ENCODE measurements around the gene CCNL1.
A peak's percentile ranks its signal among the peaks of the same experiment; 100 is the strongest.

The CCNL1 gene

DNA sequence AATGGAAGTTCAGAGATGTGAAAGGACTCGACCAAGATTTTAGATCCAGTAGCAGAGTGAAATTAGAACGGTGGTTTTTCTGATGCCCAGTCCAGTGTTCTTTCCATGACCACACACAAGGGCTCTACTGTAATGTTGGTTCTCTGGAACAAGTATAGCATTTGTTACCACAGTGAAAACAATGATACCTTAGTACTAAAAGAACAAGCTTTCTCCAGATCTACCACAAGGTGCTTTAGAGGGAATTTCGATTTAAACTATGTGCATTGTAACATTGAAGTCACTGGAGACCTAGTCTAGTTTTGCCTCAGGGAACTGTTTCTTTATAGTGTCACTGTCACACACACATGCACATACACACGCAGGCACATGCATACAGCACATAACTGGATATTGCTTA is 12.8 kb upstream of the CCNL1 start:
- TF ChIP-seq CTCF (conservative IDR thresholded peaks at IDR 0.05; ENCODE audit: low read depth, low read length) = no peak
- H3K9ac ChIP-seq = no peak overlapping the region
- H2AFZ ChIP-seq (ENCODE audit: low read depth) = no peak overlapping the region
- no peaks in the 10 kb centered on the region for H3K36me3 ChIP-seq (ENCODE audit: insufficient read depth)
- peaks cover 37% of the 10 kb centered on the region for H3K4me1 ChIP-seq (ENCODE audit: low read depth, poor library complexity, severe bottlenecking)
- no peak overlapping the region for H3K4me3 ChIP-seq (IDR thresholded peaks at IDR 0.05; ENCODE audit: insufficient read depth, low read depth, low read length)
- H3K27ac ChIP-seq = no peak overlapping the region
- no peaks in the 10 kb centered on the region for H4K20me1 ChIP-seq (ENCODE audit: insufficient read depth)
- H3K79me2 ChIP-seq (ENCODE audit: insufficient read depth, low read depth) = peaks cover 10% of the 10 kb centered on the region; the same call in 1 of the 2 replicates
- H3K4me2 ChIP-seq = no peak overlapping the region
- no peaks in the 10 kb centered on the region for H3K27me3 ChIP-seq (ENCODE audit: insufficient read depth, low read depth)

DNA sequence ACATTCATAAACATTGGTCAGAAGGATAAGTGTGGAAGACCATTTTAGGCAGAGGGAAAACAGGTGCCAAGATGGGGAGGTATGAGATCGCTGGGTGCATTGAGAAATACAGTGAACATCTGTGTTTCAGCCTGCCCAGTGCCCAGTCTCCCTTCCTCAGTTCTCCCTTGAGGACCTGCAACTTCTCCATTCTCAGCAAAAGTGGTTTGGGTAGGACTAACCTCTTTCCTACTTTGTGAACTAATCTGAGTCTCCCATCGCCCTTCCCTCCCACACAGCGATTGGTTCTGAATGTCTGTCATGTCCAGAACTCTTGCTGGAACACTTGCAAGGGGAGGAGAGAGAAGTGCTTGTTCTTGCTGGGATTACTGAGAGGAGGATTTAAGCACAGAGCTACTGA is 10.9 kb upstream of the CCNL1 start:
- no peaks in the 10 kb centered on the region for H3K36me3 ChIP-seq (ENCODE audit: insufficient read depth)
- H3K27me3 ChIP-seq (ENCODE audit: insufficient read depth, low read depth) = no peaks in the 10 kb centered on the region
- H3K4me2 ChIP-seq = no peak overlapping the region
- no peaks in the 10 kb centered on the region for H4K20me1 ChIP-seq (ENCODE audit: insufficient read depth)
- H2AFZ ChIP-seq (ENCODE audit: low read depth) = no peak overlapping the region
- H3K79me2 ChIP-seq (ENCODE audit: insufficient read depth, low read depth) = peaks cover 1% of the 10 kb centered on the region; the same call in 1 of the 2 replicates
- peaks cover 39% of the 10 kb centered on the region for H3K4me1 ChIP-seq (ENCODE audit: low read depth, poor library complexity, severe bottlenecking)
- no peak overlapping the region for H3K4me3 ChIP-seq (IDR thresholded peaks at IDR 0.05; ENCODE audit: insufficient read depth, low read depth, low read length)
- H3K27ac ChIP-seq = no peak overlapping the region
- H3K9ac ChIP-seq = no peak overlapping the region
- no peak for TF ChIP-seq CTCF (conservative IDR thresholded peaks at IDR 0.05; ENCODE audit: low read depth, low read length)

GRCh38 chr3:157167371-157168042 is 7.6 kb upstream of the CCNL1 start:
- no peak overlapping the region for H3K9ac ChIP-seq
- H3K4me3 ChIP-seq (IDR thresholded peaks at IDR 0.05; ENCODE audit: insufficient read depth, low read depth, low read length) = no peak overlapping the region
- H3K4me2 ChIP-seq = no peak overlapping the region
- no peaks in the 10 kb centered on the region for H4K20me1 ChIP-seq (ENCODE audit: insufficient read depth)
- no peaks in the 10 kb centered on the region for H3K27me3 ChIP-seq (ENCODE audit: insufficient read depth, low read depth)
- H2AFZ ChIP-seq (ENCODE audit: low read depth) = no peak overlapping the region
- H3K79me2 ChIP-seq (ENCODE audit: insufficient read depth, low read depth) = no peaks in the 10 kb centered on the region
- H3K27ac ChIP-seq = no peak overlapping the region
- H3K4me1 ChIP-seq (ENCODE audit: low read depth, poor library complexity, severe bottlenecking) = peaks cover 42% of the 10 kb centered on the region
- H3K36me3 ChIP-seq (ENCODE audit: insufficient read depth) = no peaks in the 10 kb centered on the region
- TF ChIP-seq CTCF (conservative IDR thresholded peaks at IDR 0.05; ENCODE audit: low read depth, low read length) = no peak

- no peak overlapping the region for H2AFZ ChIP-seq (ENCODE audit: low read depth)
- no peak overlapping the region for H3K27ac ChIP-seq
- no peak for TF ChIP-seq CTCF (conservative IDR thresholded peaks at IDR 0.05; ENCODE audit: low read depth, low read length)
- H3K27me3 ChIP-seq (ENCODE audit: insufficient read depth, low read depth) = no peaks in the 10 kb centered on the region
- H3K4me1 ChIP-seq (ENCODE audit: low read depth, poor library complexity, severe bottlenecking) = peaks cover 52% of the 10 kb centered on the region
- H3K79me2 ChIP-seq (ENCODE audit: insufficient read depth, low read depth) = peaks cover 9% of the 10 kb centered on the region; the same call in 1 of the 2 replicates
- H3K4me3 ChIP-seq (IDR thresholded peaks at IDR 0.05; ENCODE audit: insufficient read depth, low read depth, low read length) = no peak overlapping the region
- no peaks in the 10 kb centered on the region for H3K36me3 ChIP-seq (ENCODE audit: insufficient read depth)
- H4K20me1 ChIP-seq (ENCODE audit: insufficient read depth) = no peaks in the 10 kb centered on the region
- H3K4me2 ChIP-seq = peak overlapping the region; percentile 25
- H3K9ac ChIP-seq = no peak overlapping the region
Observed at GRCh38 chr3:157166561-157166960, 6.6 kb upstream of the CCNL1 start.

Data from KMS-11 (cell line).